K562 (cell line): Measurements from ENCODE around the gene CACNA2D2. TPM values are rescaled to one million over a fixed set of nuclear protein-coding genes. Genes with fewer than 3 reads are reported as not detected.
A peak's percentile ranks its signal among the peaks of the same experiment; 100 is the strongest.

ENCODE experiments used
- BCOR ChIP-seq: fragments of 450-650 bp; IDR thresholded peaks from 2 replicates; pipeline ENCODE4 v1.6.1; 2016
- BMI1 ChIP-seq: fragments of 150-350 bp; IDR thresholded peaks from 2 replicates; pipeline ENCODE4 v1.6.1; 2014; ENCODE audit warnings: low read length
- CXXC5 ChIP-seq: fragments of 250-450 bp; sonication (Bioruptor Pico); IDR thresholded peaks from 2 replicates; pipeline ENCODE4 v1.8.0; 2022; ENCODE audit warnings: inconsistent platforms, mild to moderate bottlenecking, moderate library complexity
- FOS ChIP-seq: IDR thresholded peaks from 3 replicates; pipeline ENCODE4 v1.6.1; 2011; ENCODE audit not compliant: insufficient read length; ENCODE audit errors: extremely low read depth
- KLF10 ChIP-seq: fragments of 250-450 bp; sonication (Bioruptor Pico); IDR thresholded peaks from 2 replicates; pipeline ENCODE4 v1.6.1; 2021; ENCODE audit warnings: matching md5 sums
- NCOA6 ChIP-seq: fragments of 450-650 bp; IDR thresholded peaks from 2 replicates; pipeline ENCODE4 v1.6.1; 2017; ENCODE audit warnings: mild to moderate bottlenecking
- PBX2 ChIP-seq, 2 experiments: IDR thresholded peaks in 1 of 2; conservative IDR thresholded peaks in 1 of 2; 2 replicates each; pipeline ENCODE4 v1.6.1; 2016; ENCODE audit warnings: low read depth in 2 of 2, mild to moderate bottlenecking in 1 of 2, missing compliant biosample characterization in 1 of 2, missing genetic modification characterization in 1 of 2, moderate library complexity in 1 of 2
- POLR2A ChIP-seq: fragments of 450-650 bp; conservative IDR thresholded peaks from 2 replicates; pipeline ENCODE4 v1.6.1; 2016
- SMAD1 ChIP-seq: fragments of 150-350 bp; IDR thresholded peaks from 2 replicates; pipeline ENCODE4 v1.6.1; 2014; ENCODE audit warnings: low read length, low read depth; ENCODE audit not compliant: partially characterized antibody
- SMARCC2 ChIP-seq: fragments of 450-650 bp; IDR thresholded peaks from 2 replicates; pipeline ENCODE4 v1.6.1; 2017; ENCODE audit warnings: antibody characterized with exemption, moderate library complexity, mild to moderate bottlenecking, low read depth
- TAL1 ChIP-seq: fragments of 450-650 bp; IDR thresholded peaks from 2 replicates; pipeline ENCODE4 v1.6.1; 2016; ENCODE audit warnings: mild to moderate bottlenecking
- TOE1 ChIP-seq, 2 experiments: fragments of 450-650 bp in 1 of 2; sonication (generic) in 1 of 2; formaldehyde crosslinking in 1 of 2; IDR thresholded peaks; 2 replicates each; pipeline versions ENCODE4 v1.7.1 to v1.8.0; 2016 to 2022; ENCODE audit warnings: borderline replicate concordance in 2 of 2, mild to moderate bottlenecking in 2 of 2, antibody characterized with exemption in 1 of 2, inconsistent platforms in 1 of 2, low read depth in 1 of 2, missing genetic modification reagents in 1 of 2, moderate library complexity in 1 of 2
- ZNF639 ChIP-seq, 2 experiments: fragments of 200-800 bp in 1 of 2; sonication (Bioruptor generic) in 1 of 2; sonication (generic) in 1 of 2; formaldehyde crosslinking in 1 of 2; IDR thresholded peaks in 1 of 2; conservative IDR thresholded peaks in 1 of 2; 2 replicates each; pipeline versions ENCODE4 v1.5.0 to v1.6.1; 2016 to 2020; ENCODE audit warnings: missing compliant biosample characterization in 1 of 2, missing genetic modification characterization in 1 of 2, missing genetic modification reagents in 1 of 2
- polyA plus RNA-seq, 8 experiments: library from polyadenylated mRNA; depleted of rRNA in 4 of 8; stranded (reverse) in 5 of 8; unstranded in 3 of 8; fragments of >200 nt; fragmentation: Nextera tagmentation in 2 of 8; fragmentation: Illumina TruSeq in 1 of 8; extraction: Ambion mirVana in 2 of 8; extraction: Trizol in 1 of 8; gene quantifications; 2 replicates each; pipeline versions ENCODE4 v1.2.1 to v1.2.3, GENCODE V29; 2011 to 2014; ENCODE audit warnings: inconsistent platforms in 1 of 8, missing spikeins in 1 of 8
- total RNA-seq, 7 experiments: library from RNA; depleted of rRNA in 6 of 7; stranded (reverse); fragments of >200 nt in 6 of 7; fragmentation: Illumina TruSeq in 2 of 7; extraction: Trizol in 2 of 7; gene quantifications; 2 replicates each; pipeline versions ENCODE4 v1.2.1 to v1.2.3, GENCODE V29; 2011 to 2021; ENCODE audit warnings: low replicate concordance in 1 of 7
- TF ChIP-seq, protein P1 (sequence below), 2 experiments: fragments of 450-650 bp; formaldehyde crosslinking in 1 of 2; IDR thresholded peaks; 2 replicates each; pipeline versions ENCODE4 v1.4.0 to v1.6.1; 2014 to 2020; ENCODE audit warnings: mild to moderate bottlenecking in 2 of 2, borderline replicate concordance in 1 of 2, low read depth in 1 of 2

CACNA2D2 gene
- total and polyA plus RNA-seq, 9 of the 15 experiments (the other 6 are each of a cell fraction or from before 2014, with no cell fraction given), result 0.11 to 0.58 (median 0.36) TPM; not detected in 2

GRCh38 chr3:50340448-50341329 is 162.7 kb downstream of the CACNA2D2 start, which contains the start of gene RASSF1 (continued):
- TF ChIP-seq, protein P1, sequence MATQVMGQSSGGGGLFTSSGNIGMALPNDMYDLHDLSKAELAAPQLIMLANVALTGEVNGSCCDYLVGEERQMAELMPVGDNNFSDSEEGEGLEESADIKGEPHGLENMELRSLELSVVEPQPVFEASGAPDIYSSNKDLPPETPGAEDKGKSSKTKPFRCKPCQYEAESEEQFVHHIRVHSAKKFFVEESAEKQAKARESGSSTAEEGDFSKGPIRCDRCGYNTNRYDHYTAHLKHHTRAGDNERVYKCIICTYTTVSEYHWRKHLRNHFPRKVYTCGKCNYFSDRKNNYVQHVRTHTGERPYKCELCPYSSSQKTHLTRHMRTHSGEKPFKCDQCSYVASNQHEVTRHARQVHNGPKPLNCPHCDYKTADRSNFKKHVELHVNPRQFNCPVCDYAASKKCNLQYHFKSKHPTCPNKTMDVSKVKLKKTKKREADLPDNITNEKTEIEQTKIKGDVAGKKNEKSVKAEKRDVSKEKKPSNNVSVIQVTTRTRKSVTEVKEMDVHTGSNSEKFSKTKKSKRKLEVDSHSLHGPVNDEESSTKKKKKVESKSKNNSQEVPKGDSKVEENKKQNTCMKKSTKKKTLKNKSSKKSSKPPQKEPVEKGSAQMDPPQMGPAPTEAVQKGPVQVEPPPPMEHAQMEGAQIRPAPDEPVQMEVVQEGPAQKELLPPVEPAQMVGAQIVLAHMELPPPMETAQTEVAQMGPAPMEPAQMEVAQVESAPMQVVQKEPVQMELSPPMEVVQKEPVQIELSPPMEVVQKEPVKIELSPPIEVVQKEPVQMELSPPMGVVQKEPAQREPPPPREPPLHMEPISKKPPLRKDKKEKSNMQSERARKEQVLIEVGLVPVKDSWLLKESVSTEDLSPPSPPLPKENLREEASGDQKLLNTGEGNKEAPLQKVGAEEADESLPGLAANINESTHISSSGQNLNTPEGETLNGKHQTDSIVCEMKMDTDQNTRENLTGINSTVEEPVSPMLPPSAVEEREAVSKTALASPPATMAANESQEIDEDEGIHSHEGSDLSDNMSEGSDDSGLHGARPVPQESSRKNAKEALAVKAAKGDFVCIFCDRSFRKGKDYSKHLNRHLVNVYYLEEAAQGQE (IDR thresholded peaks at IDR 0.05; ENCODE audit: borderline replicate concordance), result no peak
- TF ChIP-seq, protein P1 (CRISPR knock-in tag; IDR thresholded peaks at IDR 0.05; ENCODE audit: low read depth), result peak; percentile 51; the same call in 1 of the 2 replicates
- TF ChIP-seq KLF10 (CRISPR knock-in tag) (no peak), BMI1 (no peak), FOS (no peak), TOE1 (IDR thresholded peaks at IDR 0.05; ENCODE audit: borderline replicate concordance) (no peak), TOE1 (CRISPR knock-in tag; IDR thresholded peaks at IDR 0.05; ENCODE audit: borderline replicate concordance, low read depth) (no peak), NCOA6 (no peak), POLR2A (peak; percentile 69), SMARCC2 (no peak), CXXC5 (peak; percentile 34; the same call in 1 of the 2 replicates), BCOR (no peak), ZNF639 (CRISPR knock-in tag; conservative IDR thresholded peaks at IDR 0.05 in 1 of 2, IDR thresholded peaks at IDR 0.05 in 1 of 2) (no peak), TAL1 (no peak), SMAD1 (no peak), PBX2 (CRISPR knock-in tag; IDR thresholded peaks at IDR 0.05; ENCODE audit: low read depth) (no peak), PBX2 (tag; conservative IDR thresholded peaks at IDR 0.05; ENCODE audit: low read depth) (no peak)
